ENCODE measurements around the gene MTX3. TPM values are rescaled to one million over a fixed set of nuclear protein-coding genes. Genes with fewer than 3 reads are reported as not detected.

Gene MTX3
- total and polyA plus RNA-seq, 10 of the 15 experiments (the other 5 are each of a cell fraction or from before 2014, with no cell fraction given), result 1.8 to 18.9 (median 9.3) TPM

DNA sequence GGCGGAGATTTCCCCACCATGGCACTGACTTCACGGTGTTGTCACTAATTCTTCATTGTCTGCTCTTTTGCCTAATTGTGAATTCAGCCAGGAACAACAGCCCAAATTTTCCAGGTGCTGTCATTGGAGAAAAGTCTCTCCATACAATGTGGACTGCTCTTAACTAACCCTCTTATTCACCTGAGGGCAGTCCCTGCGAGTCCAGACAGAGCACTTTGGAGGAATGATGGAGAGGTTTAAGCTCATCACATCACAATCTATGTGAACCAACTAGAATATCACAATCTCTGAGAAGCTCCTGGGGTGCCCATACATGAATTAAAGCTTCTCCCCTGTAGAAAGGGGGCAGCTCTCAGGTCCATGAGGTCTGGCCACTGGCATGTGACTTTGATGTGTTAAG is 56.4 kb downstream of the MTX3 start:
- BruUV-seq (replicated peaks), result no TSS peak
- in situ Hi-C loops (cut with MboI) (no loop called here), intact Hi-C loops (cut with micrococcal nuclease; ENCODE audit: unreplicated experiment) (no loop called here)
- Histone ChIP-seq H3K4me1 (ENCODE audit: control insufficient read depth, insufficient read depth, low read length) (no peaks in the 10 kb centered on the region), H3K9ac (ENCODE audit: control insufficient read depth, insufficient read depth, low read length) (no peak overlapping the region), H3K79me2 (ENCODE audit: control insufficient read depth, insufficient read depth, low read length) (no peaks in the 10 kb centered on the region), H3K27ac (ENCODE audit: control insufficient read depth, insufficient read depth) (no peak overlapping the region), H3K4me3 (no peak overlapping the region), H3K9me3 (replicated peaks; ENCODE audit: control insufficient read depth, insufficient read depth, low read length) (no peaks in the 10 kb centered on the region), H3K27me3 (replicated peaks in 1 of 2; ENCODE audit: control insufficient read depth in 2 of 2, insufficient read depth in 2 of 2, low read length in 1 of 2) (no peaks in the 10 kb centered on the region), H3K36me3 (ENCODE audit: control insufficient read depth in 2 of 2, insufficient read depth in 2 of 2, low read length in 1 of 2) (no peaks in the 10 kb centered on the region), H2AFZ (ENCODE audit: control insufficient read depth, low read depth, low read length) (no peak overlapping the region), H4K20me1 (ENCODE audit: control insufficient read depth, insufficient read depth) (no peaks in the 10 kb centered on the region), H3K4me2 (ENCODE audit: control insufficient read depth, insufficient read depth) (no peak overlapping the region)
- TF ChIP-seq BCL3 (IDR thresholded peaks at IDR 0.05; ENCODE audit: borderline replicate concordance, insufficient read depth, low read depth, low read length, poor library complexity, severe bottlenecking) (no peak), PKNOX1 (IDR thresholded peaks at IDR 0.05) (no peak), STAT1 (conservative IDR thresholded peaks at IDR 0.05) (no peak), SRF (IDR thresholded peaks at IDR 0.05; ENCODE audit: low read depth in 2 of 2, low read length in 2 of 2) (no peak), EGR1 (IDR thresholded peaks at IDR 0.05; ENCODE audit: borderline replicate concordance in 1 of 2, low read depth in 2 of 2, low read length in 2 of 2) (no peak)
- TF ChIP-seq, protein P1, sequence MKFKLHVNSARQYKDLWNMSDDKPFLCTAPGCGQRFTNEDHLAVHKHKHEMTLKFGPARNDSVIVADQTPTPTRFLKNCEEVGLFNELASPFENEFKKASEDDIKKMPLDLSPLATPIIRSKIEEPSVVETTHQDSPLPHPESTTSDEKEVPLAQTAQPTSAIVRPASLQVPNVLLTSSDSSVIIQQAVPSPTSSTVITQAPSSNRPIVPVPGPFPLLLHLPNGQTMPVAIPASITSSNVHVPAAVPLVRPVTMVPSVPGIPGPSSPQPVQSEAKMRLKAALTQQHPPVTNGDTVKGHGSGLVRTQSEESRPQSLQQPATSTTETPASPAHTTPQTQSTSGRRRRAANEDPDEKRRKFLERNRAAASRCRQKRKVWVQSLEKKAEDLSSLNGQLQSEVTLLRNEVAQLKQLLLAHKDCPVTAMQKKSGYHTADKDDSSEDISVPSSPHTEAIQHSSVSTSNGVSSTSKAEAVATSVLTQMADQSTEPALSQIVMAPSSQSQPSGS (IDR thresholded peaks at IDR 0.05; ENCODE audit: low read length), result no peak
- POLR2A ChIA-PET, result no interaction called here
- WGBS (ENCODE audit: insufficient coverage, insufficient replicate concordance, low lambda C conversion rate, missing lambda C conversion rate), result 69% methylated on average over 3 of the region's 3 CpGs
- RAD21 ChIA-PET (ENCODE audit: unreplicated experiment), result interaction anchor here (1.0 kb wide), 1 partner anchor 11 kb away, joined by 3 read pairs; no protein-coding TSS in a partner anchor
- FAIRE-seq (no peak), DNase-seq (ENCODE audit: low read depth, low spot score) (no peak), ATAC-seq (no peak)
- SMC1A ChIA-PET (ENCODE audit: uncharacterized antibody, unreplicated experiment), result no interaction called here
- CTCF ChIA-PET, result interaction anchor here (0.6 to 1.7 kb wide), 2 partner anchors 51 to 149 kb away, joined by 3 to 7 read pairs; no protein-coding TSS in a partner anchor

Data from GM12878 (cell line).